Liver (tissue), 9 donors: ENCODE measurements around the gene COPG2. TPM values are rescaled to one million over a fixed set of nuclear protein-coding genes. Genes with fewer than 3 reads are reported as not detected.

Experiments
- DNase-seq: peaks from one replicate; pipeline ENCODE4 v3.0.0-alpha.2; 2017; ENCODE audit warnings: low spot score
- H3K27ac ChIP-seq, 2 donors: one replicate each; pipeline ENCODE4 v1.7.0; 2013; ENCODE audit warnings: inconsistent platforms in 2 of 2, low read length in 2 of 2, control low read depth in 1 of 2, low read depth in 1 of 2, mild to moderate bottlenecking in 1 of 2
- H3K27me3 ChIP-seq, 4 donors: one replicate each; pipeline versions ENCODE4 v1.6.1 to v1.7.0; 2013; ENCODE audit warnings: low read length in 3 of 4, inconsistent platforms in 1 of 4, mild to moderate bottlenecking in 1 of 4, moderate library complexity in 1 of 4; ENCODE audit not compliant: control insufficient read depth in 4 of 4, insufficient read depth in 4 of 4
- H3K36me3 ChIP-seq, 4 donors: one replicate each; pipeline versions ENCODE4 v1.6.1 to v1.7.0; 2013; ENCODE audit warnings: low read length in 3 of 4, mild to moderate bottlenecking in 3 of 4, low read depth in 1 of 4, moderate library complexity in 1 of 4; ENCODE audit not compliant: control insufficient read depth in 4 of 4, insufficient read depth in 3 of 4
- H3K4me1 ChIP-seq, 4 donors: one replicate each; pipeline versions ENCODE4 v1.6.1 to v1.7.0; 2013; ENCODE audit warnings: low read length in 3 of 4, mild to moderate bottlenecking in 3 of 4, moderate library complexity in 1 of 4; ENCODE audit not compliant: control insufficient read depth in 4 of 4, insufficient read depth in 4 of 4
- H3K4me3 ChIP-seq, 3 donors: one replicate each; pipeline versions ENCODE4 v1.6.1 to v1.7.0; 2013; ENCODE audit warnings: low read length in 3 of 3, control low read depth in 1 of 3, low read depth in 1 of 3, mild to moderate bottlenecking in 1 of 3
- H3K9ac ChIP-seq, 2 donors: one replicate each; pipeline ENCODE4 v1.7.0; 2013; ENCODE audit warnings: low read length in 2 of 2, mild to moderate bottlenecking in 2 of 2, moderate library complexity in 2 of 2, control low read depth in 1 of 2, low read depth in 1 of 2
- H3K9me3 ChIP-seq, 4 donors: one replicate each; pipeline versions ENCODE4 v1.6.1 to v1.7.0; 2013; ENCODE audit warnings: low read length in 3 of 4; ENCODE audit not compliant: control insufficient read depth in 4 of 4
- ATF3 ChIP-seq: IDR thresholded peaks from 2 replicates; pipeline ENCODE4 v1.6.1; 2016; ENCODE audit warnings: antibody characterized with exemption
- CTCF ChIP-seq: fragments of 150-350 bp; IDR thresholded peaks from 2 replicates; pipeline ENCODE4 v1.5.1; 2017; ENCODE audit warnings: improper control_type of control experiment, low read depth, low read length; ENCODE audit not compliant: missing input control
- EGR1 ChIP-seq, 2 donors: IDR thresholded peaks; 2 replicates each; pipeline ENCODE4 v1.6.1; 2016 to 2018; ENCODE audit warnings: antibody characterized with exemption in 2 of 2, low read depth in 2 of 2
- FOXA1 ChIP-seq: IDR thresholded peaks from 2 replicates; pipeline ENCODE4 v1.6.1; 2016; ENCODE audit warnings: antibody characterized with exemption
- FOXA2 ChIP-seq: IDR thresholded peaks from 2 replicates; pipeline ENCODE4 v1.6.1; 2016; ENCODE audit warnings: antibody characterized with exemption
- GABPA ChIP-seq, 2 donors: IDR thresholded peaks in 1 of 2; conservative IDR thresholded peaks in 1 of 2; 2 replicates each; pipeline ENCODE4 v1.6.1; 2016; ENCODE audit warnings: antibody characterized with exemption in 2 of 2, mild to moderate bottlenecking in 1 of 2, moderate library complexity in 1 of 2
- HNF4A ChIP-seq, 2 donors: conservative IDR thresholded peaks; 2 replicates each; pipeline ENCODE4 v1.6.1; 2016; ENCODE audit warnings: antibody characterized with exemption in 2 of 2, mild to moderate bottlenecking in 2 of 2
- HNF4G ChIP-seq: IDR thresholded peaks from 2 replicates; pipeline ENCODE4 v1.6.1; 2016; ENCODE audit warnings: antibody characterized with exemption
- JUND ChIP-seq, 2 donors: IDR thresholded peaks; 2 replicates each; pipeline ENCODE4 v1.6.1; 2016; ENCODE audit warnings: antibody characterized with exemption in 2 of 2
- MAX ChIP-seq: IDR thresholded peaks from 2 replicates; pipeline ENCODE4 v1.6.1; 2016; ENCODE audit warnings: antibody characterized with exemption
- NR2F2 ChIP-seq: IDR thresholded peaks from 2 replicates; pipeline ENCODE4 v1.6.1; 2016; ENCODE audit warnings: antibody characterized with exemption
- RAD21 ChIP-seq, 2 donors: IDR thresholded peaks; 2 replicates each; pipeline ENCODE4 v1.6.1; 2016; ENCODE audit warnings: antibody characterized with exemption in 2 of 2, mild to moderate bottlenecking in 2 of 2
- REST ChIP-seq: IDR thresholded peaks from 2 replicates; pipeline ENCODE4 v1.6.1; 2016; ENCODE audit warnings: antibody characterized with exemption, mild to moderate bottlenecking
- RXRA ChIP-seq, 2 donors: IDR thresholded peaks; 2 replicates each; pipeline ENCODE4 v1.6.1; 2017 to 2018; ENCODE audit warnings: antibody characterized with exemption in 2 of 2, mild to moderate bottlenecking in 1 of 2
- SP1 ChIP-seq: IDR thresholded peaks from 2 replicates; pipeline ENCODE4 v1.6.1; 2018; ENCODE audit warnings: antibody characterized with exemption, mild to moderate bottlenecking
- TAF1 ChIP-seq: conservative IDR thresholded peaks from 2 replicates; pipeline ENCODE4 v1.6.1; 2016; ENCODE audit warnings: antibody characterized with exemption, mild to moderate bottlenecking
- YY1 ChIP-seq: IDR thresholded peaks from 2 replicates; pipeline ENCODE4 v1.6.1; 2016; ENCODE audit warnings: antibody characterized with exemption, mild to moderate bottlenecking
- ZBTB33 ChIP-seq: IDR thresholded peaks from 2 replicates; pipeline ENCODE4 v1.6.1; 2016; ENCODE audit warnings: antibody characterized with exemption
- WGBS: extraction: QIAGEN DNeasy Blood & Tissue Kit; methylation state at CpG from one replicate; pipeline ENCODE4 v1.1.7; 2013; 5-methylcytosine and 5-hydroxymethylcytosine counted together
- polyA plus RNA-seq, 2 donors: library from polyadenylated mRNA; stranded (reverse) in 1 of 2; unstranded in 1 of 2; fragments of 200-250 nt in 1 of 2; fragments of >200 nt in 1 of 2; fragmentation: Nextera tagmentation in 1 of 2; extraction: Ambion mirVana in 1 of 2; gene quantifications; one replicate each; pipeline versions ENCODE4 v1.2.1 to v1.2.3, GENCODE V29; 2013 to 2015
- total RNA-seq, 2 donors: library from RNA; depleted of rRNA; stranded (reverse); fragments of >200 nt; gene quantifications; one replicate each; pipeline ENCODE4 v1.2.3, GENCODE V29; 2014
- donor health status: healthy.
- donor health status: healthy.
- donor health status: healthy.
- donor health status: healthy.
- donor health status: healthy.

The COPG2 gene
- total and polyA plus RNA-seq, 4 donors: 0.99 to 10.3 (median 4.7) TPM

- no peak for DNase-seq
- Histone ChIP-seq H3K27me3 (no peaks in the 10 kb centered on the region), H3K36me3 (no peaks in the 10 kb centered on the region), H3K9me3 (no peaks in the 10 kb centered on the region), H3K9ac (no peak overlapping the region), H3K4me1 (peaks cover 0 to 3% (median 0%) of the 10 kb centered on the region in 4 donors), H3K27ac (no peak overlapping the region), H3K4me3 (no peak overlapping the region)
- TF ChIP-seq REST: no peak
- TF ChIP-seq HNF4A (conservative IDR thresholded peaks at IDR 0.05): no peak
- TF ChIP-seq ATF3: no peak
- TF ChIP-seq TAF1: no peak
- no peak for TF ChIP-seq YY1
- TF ChIP-seq FOXA1: no peak
- no peak for TF ChIP-seq ZBTB33
- TF ChIP-seq NR2F2: no peak
- no peak for TF ChIP-seq RAD21 (IDR thresholded peaks at IDR 0.05)
- no peak for TF ChIP-seq EGR1 (IDR thresholded peaks at IDR 0.05; ENCODE audit: low read depth in 2 of 2)
- no peak for TF ChIP-seq JUND (IDR thresholded peaks at IDR 0.05)
- TF ChIP-seq RXRA (IDR thresholded peaks at IDR 0.05): no peak
Observed at GRCh38 chr7:130673066-130673465, 4.5 kb upstream of the COPG2 start.

- Histone ChIP-seq H3K4me3 (no peak overlapping the region), H3K9ac (no peak overlapping the region), H3K36me3 (no peaks in the 10 kb centered on the region), H3K9me3 (no peaks in the 10 kb centered on the region), H3K4me1 (peaks cover 0 to 7% (median 4%) of the 10 kb centered on the region in 4 donors), H3K27ac (no peak overlapping the region), H3K27me3 (no peaks in the 10 kb centered on the region)
- TF ChIP-seq EGR1 (IDR thresholded peaks at IDR 0.05; ENCODE audit: low read depth in 2 of 2) (no peak), JUND (IDR thresholded peaks at IDR 0.05) (no peak), NR2F2 (no peak), REST (no peak), GABPA (IDR thresholded peaks at IDR 0.05 in 1 of 2, conservative IDR thresholded peaks at IDR 0.05 in 1 of 2) (no peak), HNF4G (no peak), TAF1 (no peak), FOXA2 (no peak), RXRA (IDR thresholded peaks at IDR 0.05) (no peak), SP1 (no peak), MAX (no peak), ZBTB33 (no peak), YY1 (no peak), RAD21 (IDR thresholded peaks at IDR 0.05) (no peak), ATF3 (no peak), HNF4A (conservative IDR thresholded peaks at IDR 0.05) (no peak), FOXA1 (no peak), CTCF (no peak)
- DNase-seq: no peak
- 95% methylated on average over 4 of the region's 4 CpGs for WGBS
Observed at GRCh38 chr7:130672146-130672545, 3.6 kb upstream of the COPG2 start.
